Fibroblast of lung (primary cell): ENCODE data around the gene ALDH3A2.

ENCODE experiments used
- EZH2 ChIP-seq: IDR thresholded peaks from 2 replicates; pipeline ENCODE4 v1.5.1; 2012; ENCODE audit warnings: low read length, control low read depth, mild to moderate bottlenecking; ENCODE audit errors: missing control alignments
- TF ChIP-seq, protein P1 (sequence below), 2 donors: IDR thresholded peaks in 1 of 2; conservative IDR thresholded peaks in 1 of 2; 1 replicate in 1 of 2; 2 replicates in 1 of 2; pipeline ENCODE4 v1.5.1; 2011 to 2012; ENCODE audit warnings: low read length in 2 of 2, control low read depth in 1 of 2, inconsistent platforms in 1 of 2, low read depth in 1 of 2, mild to moderate bottlenecking in 1 of 2

DNA sequence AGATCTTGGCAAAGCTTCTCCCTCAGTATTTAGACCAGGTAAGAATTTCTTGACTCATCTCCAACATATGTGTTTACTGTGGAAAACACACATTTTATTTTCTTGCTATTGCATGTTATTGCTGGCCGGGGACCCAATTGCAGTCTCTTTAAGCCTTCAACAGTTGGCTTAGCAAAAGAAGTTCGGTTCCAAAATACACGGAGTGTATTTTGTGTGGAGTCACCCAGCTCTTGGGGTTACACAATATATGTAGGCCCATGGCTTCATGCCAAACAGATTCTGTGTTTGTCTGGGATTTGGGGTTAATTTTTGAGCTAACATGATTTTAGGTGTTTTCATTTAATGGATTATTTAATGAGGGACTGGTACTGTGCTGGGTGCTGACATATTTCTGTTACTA is 4.0 kb downstream of the ALDH3A2 start:
- no peak for TF ChIP-seq EZH2
- TF ChIP-seq, protein P1, sequence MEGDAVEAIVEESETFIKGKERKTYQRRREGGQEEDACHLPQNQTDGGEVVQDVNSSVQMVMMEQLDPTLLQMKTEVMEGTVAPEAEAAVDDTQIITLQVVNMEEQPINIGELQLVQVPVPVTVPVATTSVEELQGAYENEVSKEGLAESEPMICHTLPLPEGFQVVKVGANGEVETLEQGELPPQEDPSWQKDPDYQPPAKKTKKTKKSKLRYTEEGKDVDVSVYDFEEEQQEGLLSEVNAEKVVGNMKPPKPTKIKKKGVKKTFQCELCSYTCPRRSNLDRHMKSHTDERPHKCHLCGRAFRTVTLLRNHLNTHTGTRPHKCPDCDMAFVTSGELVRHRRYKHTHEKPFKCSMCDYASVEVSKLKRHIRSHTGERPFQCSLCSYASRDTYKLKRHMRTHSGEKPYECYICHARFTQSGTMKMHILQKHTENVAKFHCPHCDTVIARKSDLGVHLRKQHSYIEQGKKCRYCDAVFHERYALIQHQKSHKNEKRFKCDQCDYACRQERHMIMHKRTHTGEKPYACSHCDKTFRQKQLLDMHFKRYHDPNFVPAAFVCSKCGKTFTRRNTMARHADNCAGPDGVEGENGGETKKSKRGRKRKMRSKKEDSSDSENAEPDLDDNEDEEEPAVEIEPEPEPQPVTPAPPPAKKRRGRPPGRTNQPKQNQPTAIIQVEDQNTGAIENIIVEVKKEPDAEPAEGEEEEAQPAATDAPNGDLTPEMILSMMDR (conservative IDR thresholded peaks at IDR 0.05 in 1 of 2, IDR thresholded peaks at IDR 0.05 in 1 of 2; ENCODE audit: low read depth in 1 of 2, low read length in 2 of 2): no peak
